ENCODE measurements around the gene LSS. TPM values are rescaled to one million over a fixed set of nuclear protein-coding genes. Genes with fewer than 3 reads are reported as not detected.

LSS gene
- total RNA-seq, 1 experiment from 2014 or later = 45.7 TPM

DNA sequence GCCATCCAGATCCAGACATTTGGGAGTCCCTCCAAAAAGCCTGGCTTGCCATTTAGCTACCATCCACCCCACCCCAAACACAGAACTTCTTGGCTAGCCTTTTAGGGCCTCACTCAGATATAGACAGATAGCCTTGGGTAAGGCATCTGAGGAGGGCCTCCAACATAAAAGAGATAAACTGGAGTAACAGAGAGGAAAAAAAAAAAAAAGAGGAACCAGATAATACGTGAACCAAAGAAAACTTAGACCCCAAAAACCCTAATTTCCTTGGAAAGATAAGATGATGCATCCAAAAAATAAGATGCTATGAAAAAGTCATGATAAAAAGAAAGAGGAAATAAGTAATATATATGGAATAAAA, 19.8 kb upstream of the LSS start:
- no TSS peak for BruUV-seq (replicated peaks)
- H3K27me3 ChIP-seq (ENCODE audit: low read length) = no peaks in the 10 kb centered on the region
- ATAC-seq (no peak), DNase-seq (no peak)
- H4K20me1 ChIP-seq (ENCODE audit: low read length) = no peaks in the 10 kb centered on the region
- no peak overlapping the region for H2AFZ ChIP-seq (ENCODE audit: low read length)
- H3K36me3 ChIP-seq (ENCODE audit: low read depth, low read length) = peaks cover 71% of the 10 kb centered on the region
- no peak overlapping the region for H3K4me3 ChIP-seq (ENCODE audit: low read length)
- H3F3A ChIP-seq (ENCODE audit: low read length, unreplicated experiment) = no peaks in the 10 kb centered on the region
- H3K9me2 ChIP-seq (replicated peaks; ENCODE audit: low read length) = no peaks in the 10 kb centered on the region
- no peak overlapping the region for H3K4me2 ChIP-seq (ENCODE audit: low read length)
- ChIA-PET CTCF (no interaction called here), POLR2A (ENCODE audit: unreplicated experiment) (no interaction called here)
- H3K4me1 ChIP-seq (ENCODE audit: insufficient read depth, low read length) = no peaks in the 10 kb centered on the region
- H3K9ac ChIP-seq (ENCODE audit: low read length) = no peak overlapping the region
- TF ChIP-seq EZH2 (IDR thresholded peaks at IDR 0.05; ENCODE audit: low read length, unreplicated experiment) (no peak), EZH2phosphoT487 (IDR thresholded peaks at IDR 0.05; ENCODE audit: borderline replicate concordance, low read length) (no peak)
- TF ChIP-seq, protein P1, sequence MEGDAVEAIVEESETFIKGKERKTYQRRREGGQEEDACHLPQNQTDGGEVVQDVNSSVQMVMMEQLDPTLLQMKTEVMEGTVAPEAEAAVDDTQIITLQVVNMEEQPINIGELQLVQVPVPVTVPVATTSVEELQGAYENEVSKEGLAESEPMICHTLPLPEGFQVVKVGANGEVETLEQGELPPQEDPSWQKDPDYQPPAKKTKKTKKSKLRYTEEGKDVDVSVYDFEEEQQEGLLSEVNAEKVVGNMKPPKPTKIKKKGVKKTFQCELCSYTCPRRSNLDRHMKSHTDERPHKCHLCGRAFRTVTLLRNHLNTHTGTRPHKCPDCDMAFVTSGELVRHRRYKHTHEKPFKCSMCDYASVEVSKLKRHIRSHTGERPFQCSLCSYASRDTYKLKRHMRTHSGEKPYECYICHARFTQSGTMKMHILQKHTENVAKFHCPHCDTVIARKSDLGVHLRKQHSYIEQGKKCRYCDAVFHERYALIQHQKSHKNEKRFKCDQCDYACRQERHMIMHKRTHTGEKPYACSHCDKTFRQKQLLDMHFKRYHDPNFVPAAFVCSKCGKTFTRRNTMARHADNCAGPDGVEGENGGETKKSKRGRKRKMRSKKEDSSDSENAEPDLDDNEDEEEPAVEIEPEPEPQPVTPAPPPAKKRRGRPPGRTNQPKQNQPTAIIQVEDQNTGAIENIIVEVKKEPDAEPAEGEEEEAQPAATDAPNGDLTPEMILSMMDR (conservative IDR thresholded peaks at IDR 0.05; ENCODE audit: low read depth, low read length) = no peak
- no peaks in the 10 kb centered on the region for H3K9me3 ChIP-seq (ENCODE audit: low read length)
- H3K79me2 ChIP-seq (ENCODE audit: low read length) = no peaks in the 10 kb centered on the region
- H3K27ac ChIP-seq (ENCODE audit: low read length) = no peak overlapping the region
- intact Hi-C loops (cut with micrococcal nuclease) = no loop called here

DNA sequence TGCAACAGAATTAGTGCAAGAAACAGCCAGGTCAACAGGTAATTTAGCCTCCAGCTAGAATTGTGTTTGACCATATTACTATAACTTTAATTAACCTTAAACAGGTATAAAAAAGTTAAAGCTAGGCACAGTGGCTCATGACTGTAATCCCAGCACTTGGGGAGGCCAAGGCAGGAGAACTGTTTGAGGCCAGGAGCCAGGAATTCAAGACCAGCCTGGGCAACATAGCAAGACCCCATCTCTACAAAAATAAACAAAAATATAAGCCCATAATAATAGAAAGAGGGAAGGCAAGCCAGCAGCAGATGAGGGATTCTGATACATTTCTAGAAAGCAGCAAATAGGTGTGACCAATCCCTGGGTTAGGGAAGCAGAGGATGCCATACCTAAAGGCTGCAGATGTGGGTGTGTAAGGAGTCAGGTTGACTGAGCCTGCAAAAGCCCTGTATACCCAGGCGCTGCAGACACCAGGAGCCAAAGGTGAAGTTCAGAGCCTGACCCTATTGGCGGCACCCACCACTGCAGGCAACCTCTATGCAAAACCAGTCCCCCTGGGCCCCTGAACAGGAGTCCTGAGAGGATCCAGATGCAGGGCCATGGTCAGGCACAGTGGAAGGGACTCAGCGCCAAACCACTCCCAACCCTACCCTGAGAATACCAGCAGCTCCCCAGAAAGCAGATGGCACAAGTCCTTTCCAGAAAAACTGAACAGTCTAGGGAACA, 19.3 kb upstream of the LSS start:
- Histone ChIP-seq H3K27me3 (ENCODE audit: low read length) (no peaks in the 10 kb centered on the region), H3K27ac (ENCODE audit: low read length) (no peak overlapping the region), H3K9me2 (replicated peaks; ENCODE audit: low read length) (no peaks in the 10 kb centered on the region), H3K9ac (ENCODE audit: low read length) (no peak overlapping the region), H4K20me1 (ENCODE audit: low read length) (no peaks in the 10 kb centered on the region), H3K4me1 (ENCODE audit: insufficient read depth, low read length) (no peaks in the 10 kb centered on the region), H3K36me3 (ENCODE audit: low read depth, low read length) (peaks cover 72% of the 10 kb centered on the region), H3K4me3 (ENCODE audit: low read length) (no peak overlapping the region), H3K79me2 (ENCODE audit: low read length) (no peaks in the 10 kb centered on the region), H3F3A (ENCODE audit: low read length, unreplicated experiment) (no peaks in the 10 kb centered on the region), H3K4me2 (ENCODE audit: low read length) (no peak overlapping the region), H2AFZ (ENCODE audit: low read length) (no peak overlapping the region), H3K9me3 (ENCODE audit: low read length) (no peaks in the 10 kb centered on the region)
- DNase-seq = no peak
- intact Hi-C loops (cut with micrococcal nuclease) = no loop called here
- BruUV-seq (replicated peaks) = no TSS peak
- no peak for TF ChIP-seq EZH2phosphoT487 (IDR thresholded peaks at IDR 0.05; ENCODE audit: borderline replicate concordance, low read length)
- ChIA-PET POLR2A (ENCODE audit: unreplicated experiment) (no interaction called here), CTCF (no interaction called here)
- ATAC-seq = no peak

DNA sequence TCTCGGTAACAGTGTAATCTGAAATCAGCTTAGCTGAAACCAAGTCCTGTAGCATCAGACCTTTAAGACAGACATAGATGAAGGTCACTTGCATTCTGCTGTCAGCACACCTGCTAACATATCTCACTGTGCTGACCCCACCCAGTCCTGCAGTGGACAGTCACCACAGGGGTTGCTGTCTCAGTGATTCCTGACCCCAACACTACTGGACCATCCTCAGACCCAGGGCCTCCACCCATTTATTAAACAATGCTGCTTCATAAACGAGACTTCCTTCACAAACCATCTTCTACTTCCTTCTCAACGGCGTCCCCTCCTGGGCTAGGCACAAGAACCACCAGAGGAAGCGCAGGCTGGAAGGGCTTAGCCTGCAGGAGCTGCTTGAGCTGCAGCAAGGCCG, 17.8 kb upstream of the LSS start:
- Histone ChIP-seq H3K9me3 (ENCODE audit: low read length) (no peaks in the 10 kb centered on the region), H3F3A (ENCODE audit: low read length, unreplicated experiment) (no peaks in the 10 kb centered on the region), H3K27ac (ENCODE audit: low read length) (no peak overlapping the region), H3K9ac (ENCODE audit: low read length) (no peak overlapping the region), H4K20me1 (ENCODE audit: low read length) (no peaks in the 10 kb centered on the region), H3K36me3 (ENCODE audit: low read depth, low read length) (peaks cover 79% of the 10 kb centered on the region), H2AFZ (ENCODE audit: low read length) (no peak overlapping the region), H3K4me2 (ENCODE audit: low read length) (no peak overlapping the region), H3K4me1 (ENCODE audit: insufficient read depth, low read length) (no peaks in the 10 kb centered on the region), H3K79me2 (ENCODE audit: low read length) (no peaks in the 10 kb centered on the region), H3K4me3 (ENCODE audit: low read length) (no peak overlapping the region), H3K27me3 (ENCODE audit: low read length) (no peaks in the 10 kb centered on the region), H3K9me2 (replicated peaks; ENCODE audit: low read length) (no peaks in the 10 kb centered on the region)
- ATAC-seq (no peak), DNase-seq (no peak)
- no TSS peak for BruUV-seq (replicated peaks)
- ChIA-PET POLR2A (ENCODE audit: unreplicated experiment) (no interaction called here), CTCF (no interaction called here)
- intact Hi-C loops (cut with micrococcal nuclease) = no loop called here
- TF ChIP-seq, protein P1 (conservative IDR thresholded peaks at IDR 0.05; ENCODE audit: low read depth, low read length) = no peak
- TF ChIP-seq EZH2 (IDR thresholded peaks at IDR 0.05; ENCODE audit: low read length, unreplicated experiment) = no peak
- TF ChIP-seq EZH2phosphoT487 (IDR thresholded peaks at IDR 0.05; ENCODE audit: borderline replicate concordance, low read length) = no peak
